HCT116 (cell line): ENCODE results near the gene PCGF2. TPM values are rescaled to one million over a fixed set of nuclear protein-coding genes. Genes with fewer than 3 reads are reported as not detected.

Source experiments
- ATAC-seq: fragments of 200-7000 bp; cut with Tn5 transposase; 2 replicates; pipeline ENCODE4 v1.9.1; 2020; ENCODE audit warnings: mild to moderate bottlenecking, moderate library complexity
- BruUV-seq: library from RNA; stranded (reverse); fragments of 400-500 nt; replicated peaks from 2 replicates; lab custom pipeline; 2021; lab: Mats Ljungman, UMichigan
- CTCF ChIA-PET: fragments of 300-600 bp; sonication (Branson Sonifier 250); formaldehyde crosslinking; loops from one replicate; lab custom pipeline; 2021; ENCODE audit warnings: antibody characterized with exemption; lab: Charles Lee
- POLR2A ChIA-PET: fragments of 300-600, 350-600 bp; sonication (Branson Sonifier 250); formaldehyde crosslinking; loops from one replicate; lab custom pipeline; 2021; ENCODE audit warnings: antibody characterized with exemption; lab: Charles Lee
- RAD21 ChIA-PET, 2 experiments: fragments of 300-600 bp; sonication (Branson Sonifier 250); formaldehyde crosslinking; loops; one replicate each; lab custom pipeline; 2023; ENCODE audit warnings: low total read pairs in 2 of 2; ENCODE audit not compliant: uncharacterized antibody in 2 of 2, unreplicated experiment in 2 of 2, low non-redundant PET in 1 of 2; lab: Charles Lee
- DNase-seq: peaks from one replicate; pipeline ENCODE4 v3.0.0-alpha.2; 2010; ENCODE audit warnings: low read depth, low spot score
- H2AFZ ChIP-seq: fragments of 200-600 bp; shearing (Covaris generic), sonication (generic); 2 replicates; pipeline ENCODE4 v1.6.1; 2017; ENCODE audit warnings: low read depth, mixed run types, mixed read lengths, antibody characterized with exemption, low read length; ENCODE audit not compliant: poor library complexity, severe bottlenecking
- H3K27ac ChIP-seq: 2 replicates; pipeline ENCODE4 v1.5.1; 2012; ENCODE audit warnings: low read depth, low read length
- H3K27me3 ChIP-seq: fragments of 200-600 bp; sonication (generic); 2 replicates; pipeline ENCODE4 v1.6.1; 2016; ENCODE audit warnings: mixed run types, low read length, mixed read lengths; ENCODE audit not compliant: insufficient read depth
- H3K36me3 ChIP-seq, 2 experiments: fragments of 200-500 bp in 1 of 2; fragments of 200-600 bp in 1 of 2; sonication (Bioruptor generic) in 1 of 2; sonication (generic) in 1 of 2; 2 replicates each; pipeline versions ENCODE4 v1.5.1 to v1.6.1; 2014 to 2016; ENCODE audit warnings: low read length in 2 of 2, inconsistent platforms in 1 of 2, mixed read lengths in 1 of 2, mixed run types in 1 of 2; ENCODE audit not compliant: insufficient read depth in 2 of 2, control insufficient read depth in 1 of 2
- H3K4me1 ChIP-seq, 2 experiments: fragments of 200-600 bp in 1 of 2; sonication (generic) in 1 of 2; 2 replicates each; pipeline versions ENCODE4 v1.5.1 to v1.6.1; 2012 to 2017; ENCODE audit warnings: low read length in 2 of 2, inconsistent platforms in 1 of 2, mild to moderate bottlenecking in 1 of 2, mixed read lengths in 1 of 2, mixed run types in 1 of 2, moderate library complexity in 1 of 2; ENCODE audit not compliant: insufficient read depth in 2 of 2, control insufficient read depth in 1 of 2
- H3K4me2 ChIP-seq: fragments of 200-600 bp; sonication (generic); 2 replicates; pipeline ENCODE4 v1.6.1; 2017; ENCODE audit warnings: mixed run types, low read length, mixed read lengths
- H3K4me3 ChIP-seq, 2 experiments: fragments of 200-600 bp in 1 of 2; sonication (generic) in 1 of 2; replicated peaks in 1 of 2; 2 replicates each; pipeline ENCODE4 v1.5.1; 2011 to 2016; ENCODE audit warnings: low read length in 2 of 2, control low read depth in 1 of 2, low read depth in 1 of 2, mild to moderate bottlenecking in 1 of 2, mixed read lengths in 1 of 2, mixed run types in 1 of 2
- H3K79me2 ChIP-seq: fragments of 200-600 bp; sonication (generic); 2 replicates; pipeline ENCODE4 v1.6.1; 2017; ENCODE audit warnings: mild to moderate bottlenecking, mixed run types, low read length, moderate library complexity, mixed read lengths; ENCODE audit not compliant: insufficient read depth
- H3K9ac ChIP-seq: fragments of 200-600 bp; sonication (generic); 2 replicates; pipeline ENCODE4 v1.6.1; 2016; ENCODE audit warnings: low read length, mixed read lengths
- H3K9me2 ChIP-seq: fragments of 200-600 bp; sonication (generic), shearing (Covaris generic); 2 replicates; pipeline ENCODE4 v1.6.1; 2017; ENCODE audit warnings: mixed run types, mild to moderate bottlenecking, moderate library complexity; ENCODE audit not compliant: insufficient read depth
- H3K9me3 ChIP-seq, 2 experiments: fragments of 200-500 bp in 1 of 2; fragments of 200-600 bp in 1 of 2; sonication (Bioruptor generic) in 1 of 2; sonication (generic) in 1 of 2; 2 replicates each; pipeline ENCODE4 v1.6.1; 2014 to 2017; ENCODE audit warnings: low read length in 2 of 2, mixed read lengths in 2 of 2, inconsistent platforms in 1 of 2, low read depth in 1 of 2, mild to moderate bottlenecking in 1 of 2, mixed run types in 1 of 2, moderate library complexity in 1 of 2; ENCODE audit not compliant: control insufficient read depth in 1 of 2, insufficient read depth in 1 of 2
- H4K20me1 ChIP-seq: fragments of 200-600 bp; sonication (generic), shearing (Covaris generic); 2 replicates; pipeline ENCODE4 v1.6.1; 2017; ENCODE audit warnings: mixed run types, mild to moderate bottlenecking, moderate library complexity; ENCODE audit not compliant: insufficient read depth
- ATF3 ChIP-seq: IDR thresholded peaks from 2 replicates; pipeline ENCODE4 v1.6.1; 2012
- CEBPB ChIP-seq: IDR thresholded peaks from 2 replicates; pipeline ENCODE4 v1.6.1; 2012; ENCODE audit warnings: low read depth
- EZH2phosphoT487 ChIP-seq: fragments of 200-600 bp; IDR thresholded peaks from 2 replicates; pipeline ENCODE4 v1.6.1; 2018; ENCODE audit warnings: antibody characterized with exemption, borderline replicate concordance
- FOSL1 ChIP-seq: IDR thresholded peaks from 2 replicates; pipeline ENCODE4 v1.6.1; 2012; ENCODE audit warnings: low read depth
- JUND ChIP-seq: IDR thresholded peaks from 2 replicates; pipeline ENCODE4 v1.6.1; 2012
- MAX ChIP-seq: IDR thresholded peaks from 2 replicates; pipeline ENCODE4 v1.6.1; 2012
- POLR2A ChIP-seq: IDR thresholded peaks from 2 replicates; pipeline ENCODE4 v1.7.0; 2011; ENCODE audit warnings: borderline replicate concordance; ENCODE audit not compliant: insufficient read depth, insufficient read length; ENCODE audit errors: extremely low read depth
- POLR2AphosphoS5 ChIP-seq: IDR thresholded peaks from 2 replicates; pipeline ENCODE4 v1.6.1; 2011; ENCODE audit warnings: mild to moderate bottlenecking, low read depth, low read length, moderate library complexity
- RAD21 ChIP-seq: IDR thresholded peaks from 2 replicates; pipeline ENCODE4 v1.6.1; 2012; ENCODE audit warnings: low read depth, mild to moderate bottlenecking
- SIN3A ChIP-seq: IDR thresholded peaks from 2 replicates; pipeline ENCODE4 v1.6.1; 2012; ENCODE audit warnings: low read depth
- SP1 ChIP-seq: IDR thresholded peaks from 2 replicates; pipeline ENCODE4 v1.6.1; 2012; ENCODE audit warnings: low read depth
- SRF ChIP-seq: IDR thresholded peaks from 2 replicates; pipeline ENCODE4 v1.6.1; 2012; ENCODE audit warnings: low read depth
- ZBTB33 ChIP-seq: IDR thresholded peaks from 2 replicates; pipeline ENCODE4 v1.6.1; 2011; ENCODE audit warnings: mild to moderate bottlenecking, low read length, moderate library complexity; ENCODE audit not compliant: insufficient replicate concordance; ENCODE audit errors: extremely low read depth
- ZFX ChIP-seq: fragments of 450-650 bp; IDR thresholded peaks from 2 replicates; pipeline ENCODE4 v1.6.1; 2017
- ZNF274 ChIP-seq: fragments of 200-500 bp; sonication (Bioruptor generic); IDR thresholded peaks from 2 replicates; pipeline ENCODE4 v1.6.1; 2014; ENCODE audit warnings: mild to moderate bottlenecking, low read depth, low read length, inconsistent platforms
- intact Hi-C: fragments of 100-400 bp; cut with micrococcal nuclease; formaldehyde crosslinking; loops from 2 replicates; pipeline ENCODE4 v1.10.0; 2022
- total RNA-seq: library from RNA; stranded (reverse); gene quantifications from one replicate; pipeline ENCODE4 v1.2.1, GENCODE V29; 2021; ENCODE audit not compliant: unreplicated experiment
- TF ChIP-seq, protein P1 (sequence below), 3 experiments: fragments of 200-600 bp in 1 of 3; sonication (generic) in 1 of 3; IDR thresholded peaks in 2 of 3; conservative IDR thresholded peaks in 1 of 3; 2 replicates each; pipeline ENCODE4 v1.5.1; 2012 to 2017; ENCODE audit warnings: low read depth in 2 of 3, low read length in 2 of 3, antibody characterized with exemption in 1 of 3, borderline replicate concordance in 1 of 3, control low read depth in 1 of 3, mild to moderate bottlenecking in 1 of 3, mixed read lengths in 1 of 3, mixed run types in 1 of 3, moderate library complexity in 1 of 3; ENCODE audit not compliant: insufficient read depth in 1 of 3

Gene PCGF2
- total RNA-seq, 1 experiment from 2014 or later: 64.6 TPM

DNA sequence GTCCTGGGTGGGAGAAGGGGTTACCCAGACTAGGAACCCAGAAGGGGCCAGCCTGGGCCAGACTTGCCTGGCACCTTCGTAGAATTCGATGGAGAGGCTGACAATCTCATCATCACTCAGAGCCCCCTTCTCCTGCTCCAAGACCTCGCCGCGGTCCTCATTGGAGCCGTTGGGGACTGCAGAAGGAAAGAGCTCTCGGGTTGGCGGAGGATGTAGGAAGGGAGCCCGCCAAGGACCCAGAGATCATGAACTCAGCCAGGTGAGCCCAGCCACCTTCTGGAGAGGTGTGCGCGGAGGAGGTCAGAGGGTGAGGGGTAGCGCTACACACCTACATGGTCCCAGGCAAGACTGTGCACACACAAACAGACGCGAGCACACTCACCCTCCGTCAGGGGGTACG lies 9.4 kb downstream of the PCGF2 start (continued):
- TF ChIP-seq ZNF274: no peak
- no peak for TF ChIP-seq ZFX
- TF ChIP-seq JUND: no peak
- no peak for TF ChIP-seq CEBPB
- TF ChIP-seq POLR2A: no peak
- TF ChIP-seq, protein P1, sequence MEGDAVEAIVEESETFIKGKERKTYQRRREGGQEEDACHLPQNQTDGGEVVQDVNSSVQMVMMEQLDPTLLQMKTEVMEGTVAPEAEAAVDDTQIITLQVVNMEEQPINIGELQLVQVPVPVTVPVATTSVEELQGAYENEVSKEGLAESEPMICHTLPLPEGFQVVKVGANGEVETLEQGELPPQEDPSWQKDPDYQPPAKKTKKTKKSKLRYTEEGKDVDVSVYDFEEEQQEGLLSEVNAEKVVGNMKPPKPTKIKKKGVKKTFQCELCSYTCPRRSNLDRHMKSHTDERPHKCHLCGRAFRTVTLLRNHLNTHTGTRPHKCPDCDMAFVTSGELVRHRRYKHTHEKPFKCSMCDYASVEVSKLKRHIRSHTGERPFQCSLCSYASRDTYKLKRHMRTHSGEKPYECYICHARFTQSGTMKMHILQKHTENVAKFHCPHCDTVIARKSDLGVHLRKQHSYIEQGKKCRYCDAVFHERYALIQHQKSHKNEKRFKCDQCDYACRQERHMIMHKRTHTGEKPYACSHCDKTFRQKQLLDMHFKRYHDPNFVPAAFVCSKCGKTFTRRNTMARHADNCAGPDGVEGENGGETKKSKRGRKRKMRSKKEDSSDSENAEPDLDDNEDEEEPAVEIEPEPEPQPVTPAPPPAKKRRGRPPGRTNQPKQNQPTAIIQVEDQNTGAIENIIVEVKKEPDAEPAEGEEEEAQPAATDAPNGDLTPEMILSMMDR (IDR thresholded peaks at IDR 0.05 in 2 of 3, conservative IDR thresholded peaks at IDR 0.05 in 1 of 3; ENCODE audit: borderline replicate concordance in 1 of 3, insufficient read depth in 1 of 3, low read depth in 2 of 3, low read length in 2 of 3): no peak

- H3K4me2 ChIP-seq: no peak overlapping the region
- H3K4me3 ChIP-seq: no peak overlapping the region
- RAD21 ChIA-PET: no interaction called here
- DNase-seq (no peak), ATAC-seq (no peak)
- H3K9me2 ChIP-seq: no peaks in the 10 kb centered on the region
- peaks cover 19 to 38% of the 10 kb centered on the region in 2 experiments for H3K36me3 ChIP-seq
- H3K4me1 ChIP-seq: peaks cover 0 to 20% of the 10 kb centered on the region in 2 experiments; a peak in 1 of 4 replicates
- intact Hi-C loops: loop anchor here (10.0 kb wide), 1 partner anchor 417 kb away; the partner anchor contains the start of gene PLXDC1
- H3K9ac ChIP-seq: no peak overlapping the region
- H3K79me2 ChIP-seq: peaks cover 34% of the 10 kb centered on the region
- no peaks in the 10 kb centered on the region for H4K20me1 ChIP-seq
- H3K27me3 ChIP-seq: no peaks in the 10 kb centered on the region
- no peak overlapping the region for H3K27ac ChIP-seq
- POLR2A ChIA-PET: no interaction called here
- TF ChIP-seq POLR2AphosphoS5 (no peak), SP1 (no peak), RAD21 (no peak), ATF3 (no peak), SIN3A (no peak), SRF (no peak), JUND (no peak), MAX (no peak), FOSL1 (no peak), EZH2phosphoT487 (no peak), ZBTB33 (no peak)
- no TSS peak for BruUV-seq
- no peak overlapping the region for H2AFZ ChIP-seq
- CTCF ChIA-PET: no interaction called here
- no peaks in the 10 kb centered on the region for H3K9me3 ChIP-seq
These were observed 10.0 kb downstream of the PCGF2 start for GRCh38 chr17:38738007-38738662.
